Fibroblast of skin of left biceps (primary cell): ENCODE measurements around the gene SMAD1.
"Not testable (repeated sequence)": the region's sequence is repeated elsewhere in the genome, so short reads cannot be mapped to it uniquely, and the experiment has no call there.

Source experiments
- DNase-seq, 2 experiments: peaks; one replicate each; pipeline ENCODE4 v3.0.0-alpha.2; 2013; ENCODE audit warnings: low read depth in 2 of 2

SMAD1 gene

GRCh38 chr4:145527773-145528172 is 46.1 kb downstream of the SMAD1 start:
- no peak for DNase-seq

- no peak for DNase-seq
Measured at GRCh38 chr4:145528601-145529000, 46.9 kb downstream of the SMAD1 start.

- no peak for DNase-seq
Measured at GRCh38 chr4:145530189-145530588, 48.5 kb downstream of the SMAD1 start.

- DNase-seq: no peak
Measured at GRCh38 chr4:145530662-145531061, 49.0 kb downstream of the SMAD1 start.

GRCh38 chr4:145531223-145531622 is 49.6 kb downstream of the SMAD1 start:
- DNase-seq: no peak

GRCh38 chr4:145531859-145532258 is 50.2 kb downstream of the SMAD1 start:
- DNase-seq: no peak

GRCh38 chr4:145533001-145533400 is 51.3 kb downstream of the SMAD1 start:
- no peak for DNase-seq

GRCh38 chr4:145533415-145533814 is 51.8 kb downstream of the SMAD1 start:
- not testable (repeated sequence) for DNase-seq

- DNase-seq: no peak
Measured at GRCh38 chr4:145533961-145534360, 52.3 kb downstream of the SMAD1 start.

GRCh38 chr4:145535202-145535601 is 53.5 kb downstream of the SMAD1 start:
- DNase-seq: no peak

- DNase-seq: no peak
Measured at GRCh38 chr4:145536044-145536443, 54.4 kb downstream of the SMAD1 start.

- DNase-seq: no peak
Measured at GRCh38 chr4:145538596-145538995, 56.9 kb downstream of the SMAD1 start.

GRCh38 chr4:145539671-145540070 is 58.0 kb downstream of the SMAD1 start:
- DNase-seq: no peak

- peak; percentile 42 to 57 for DNase-seq
Measured at GRCh38 chr4:145540235-145540634, 58.6 kb downstream of the SMAD1 start.

GRCh38 chr4:145541346-145541745 is 59.7 kb downstream of the SMAD1 start:
- DNase-seq: no peak

GRCh38 chr4:145545031-145545430 is 63.4 kb downstream of the SMAD1 start:
- no peak for DNase-seq

- DNase-seq: peak; percentile 87 to 89
Measured at GRCh38 chr4:145545538-145546174, 64.0 kb downstream of the SMAD1 start.

GRCh38 chr4:145546175-145546915 is 64.7 kb downstream of the SMAD1 start:
- DNase-seq: no peak

- no peak for DNase-seq
Measured at GRCh38 chr4:145551660-145552059, 70.0 kb downstream of the SMAD1 start.

- no peak for DNase-seq
Measured at GRCh38 chr4:145552181-145552822, 70.6 kb downstream of the SMAD1 start.

GRCh38 chr4:145553375-145553774 is 71.7 kb downstream of the SMAD1 start:
- no peak for DNase-seq

GRCh38 chr4:145554691-145555090 is 73.0 kb downstream of the SMAD1 start:
- DNase-seq: no peak

- DNase-seq: no peak
Measured at GRCh38 chr4:145557720-145558119, 76.1 kb downstream of the SMAD1 start.
